ENCODE measurements around the gene SLC22A7. TPM values are rescaled to one million over a fixed set of nuclear protein-coding genes. Genes with fewer than 3 reads are reported as not detected.

SLC22A7 gene, protein sequence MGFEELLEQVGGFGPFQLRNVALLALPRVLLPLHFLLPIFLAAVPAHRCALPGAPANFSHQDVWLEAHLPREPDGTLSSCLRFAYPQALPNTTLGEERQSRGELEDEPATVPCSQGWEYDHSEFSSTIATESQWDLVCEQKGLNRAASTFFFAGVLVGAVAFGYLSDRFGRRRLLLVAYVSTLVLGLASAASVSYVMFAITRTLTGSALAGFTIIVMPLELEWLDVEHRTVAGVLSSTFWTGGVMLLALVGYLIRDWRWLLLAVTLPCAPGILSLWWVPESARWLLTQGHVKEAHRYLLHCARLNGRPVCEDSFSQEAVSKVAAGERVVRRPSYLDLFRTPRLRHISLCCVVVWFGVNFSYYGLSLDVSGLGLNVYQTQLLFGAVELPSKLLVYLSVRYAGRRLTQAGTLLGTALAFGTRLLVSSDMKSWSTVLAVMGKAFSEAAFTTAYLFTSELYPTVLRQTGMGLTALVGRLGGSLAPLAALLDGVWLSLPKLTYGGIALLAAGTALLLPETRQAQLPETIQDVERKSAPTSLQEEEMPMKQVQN
- polyA plus RNA-seq, result not detected in 3 replicates
- polyA plus RNA-seq (2011; ENCODE audit: low read depth), result not detected
- polyA plus RNA-seq (2011; cell fraction: cytosol; rRNA removed), result not detected in 2 replicates
- polyA plus RNA-seq (2011; cell fraction: nucleus; rRNA removed), result not detected in 2 replicates
- polyA plus RNA-seq (2012; ENCODE audit: low replicate concordance), result not detected in 2 replicates
- not detected in 3 replicates for polyA minus RNA-seq
- polyA minus RNA-seq (2011; cell fraction: cytosol; rRNA and poly(A)+ RNA removed), result not detected
- polyA minus RNA-seq (2011; cell fraction: nucleus; rRNA and poly(A)+ RNA removed), result not detected in 2 replicates

GRCh38 chr6:43297644-43298564 lies at the start of gene SLC22A7:
TSS of gene SLC22A7 (plus strand) at chr6:43298260. CDS start at chr6:43298359, 99 bp downstream.
- Histone ChIP-seq H3K27ac (ENCODE audit: control insufficient read depth, insufficient read depth, low read length) (no peak within 1 kb of the TSS), H3K36me3 (ENCODE audit: control insufficient read depth in 2 of 2, extremely low read depth in 1 of 2, insufficient read depth in 2 of 2, low read length in 2 of 2) (no peaks in the 10 kb centered on the region), H3K4me3 (ENCODE audit: control insufficient read depth in 2 of 3, extremely low read depth in 1 of 3, insufficient read depth in 2 of 3, low read depth in 1 of 3, low read length in 3 of 3) (no peak within 1 kb of the TSS), H3K9ac (ENCODE audit: control insufficient read depth, extremely low read depth, insufficient read depth, low read length) (no peak within 1 kb of the TSS), H3K9me3 (ENCODE audit: control insufficient read depth, low read depth, low read length) (no peaks in the 10 kb centered on the region), H3K27me3 (ENCODE audit: control insufficient read depth, extremely low read depth, insufficient read depth, low read length) (peaks cover 41% of the 10 kb centered on the region), H2AFZ (ENCODE audit: control insufficient read depth, low read length) (no peak within 1 kb of the TSS), H3K9me1 (ENCODE audit: control insufficient read depth, extremely low read depth, insufficient read depth, low read length) (no peaks in the 10 kb centered on the region), H3K4me2 (ENCODE audit: control insufficient read depth, extremely low read depth, insufficient read depth, low read depth, low read length) (no peak within 1 kb of the TSS), H4K20me1 (ENCODE audit: control insufficient read depth, extremely low read depth, insufficient read depth, low read length) (no peaks in the 10 kb centered on the region), H3K79me2 (ENCODE audit: control insufficient read depth, insufficient read depth, low read length) (no peaks in the 10 kb centered on the region), H3K4me1 (ENCODE audit: control insufficient read depth, extremely low read depth, insufficient read depth, low read length) (no peaks in the 10 kb centered on the region)
- DNase-seq (ENCODE audit: low read depth, low spot score), result no peak
- no peak for FAIRE-seq
- dilution Hi-C loops (cut with MboI; ENCODE audit: extremely low pct_ligation_motif_present, low sequenced_read_pairs), result no loop called here
- TF ChIP-seq CTCF (optimal IDR thresholded peaks at IDR 0.05 in 1 of 3, IDR thresholded peaks at IDR 0.05 in 1 of 3, conservative IDR thresholded peaks at IDR 0.05 in 1 of 3; ENCODE audit: extremely low read depth in 1 of 3, insufficient read depth in 2 of 3, low read length in 3 of 3) (no peak), EZH2 (IDR thresholded peaks at IDR 0.05; ENCODE audit: low read length) (no peak)

DNA sequence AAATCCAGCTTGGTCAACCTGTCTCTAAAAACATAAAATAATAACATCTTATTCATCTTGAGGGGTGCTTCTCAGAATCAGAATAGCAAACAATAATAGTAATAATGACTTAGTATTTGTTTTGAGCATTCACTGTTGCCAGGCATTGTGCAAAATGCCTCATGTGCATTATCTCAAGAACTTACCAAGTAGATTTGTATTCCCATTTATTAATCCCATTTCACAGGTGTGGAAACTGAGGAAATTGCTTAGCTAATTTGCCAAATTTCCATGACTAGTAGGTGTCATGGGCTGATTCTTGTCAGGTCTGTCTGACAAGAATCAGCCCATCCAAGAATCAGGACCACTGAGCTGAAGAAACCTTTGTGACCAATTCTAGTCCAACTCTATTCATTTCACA lies 49.3 kb upstream of the SLC22A7 start:
- TF ChIP-seq CTCF (optimal IDR thresholded peaks at IDR 0.05 in 1 of 3, IDR thresholded peaks at IDR 0.05 in 1 of 3, conservative IDR thresholded peaks at IDR 0.05 in 1 of 3; ENCODE audit: extremely low read depth in 1 of 3, insufficient read depth in 2 of 3, low read length in 3 of 3) (no peak), EZH2 (IDR thresholded peaks at IDR 0.05; ENCODE audit: low read length) (no peak)
- H3K79me2 ChIP-seq (ENCODE audit: control insufficient read depth, insufficient read depth, low read length), result no peaks in the 10 kb centered on the region
- no peak for DNase-seq (ENCODE audit: low read depth, low spot score)
- H3K27me3 ChIP-seq (ENCODE audit: control insufficient read depth, extremely low read depth, insufficient read depth, low read length), result peaks cover 73% of the 10 kb centered on the region
- H3K4me2 ChIP-seq (ENCODE audit: control insufficient read depth, extremely low read depth, insufficient read depth, low read depth, low read length), result no peak overlapping the region
- H3K27ac ChIP-seq (ENCODE audit: control insufficient read depth, insufficient read depth, low read length), result no peak overlapping the region
- H4K20me1 ChIP-seq (ENCODE audit: control insufficient read depth, extremely low read depth, insufficient read depth, low read length), result no peaks in the 10 kb centered on the region
- no peaks in the 10 kb centered on the region for H3K9me1 ChIP-seq (ENCODE audit: control insufficient read depth, extremely low read depth, insufficient read depth, low read length)
- no peaks in the 10 kb centered on the region for H3K9me3 ChIP-seq (ENCODE audit: control insufficient read depth, low read depth, low read length)
- no peak overlapping the region for H3K9ac ChIP-seq (ENCODE audit: control insufficient read depth, extremely low read depth, insufficient read depth, low read length)
- dilution Hi-C loops (cut with MboI; ENCODE audit: extremely low pct_ligation_motif_present, low sequenced_read_pairs), result no loop called here
- H3K36me3 ChIP-seq (ENCODE audit: control insufficient read depth in 2 of 2, extremely low read depth in 1 of 2, insufficient read depth in 2 of 2, low read length in 2 of 2), result no peaks in the 10 kb centered on the region
- no peak overlapping the region for H2AFZ ChIP-seq (ENCODE audit: control insufficient read depth, low read length)
- no peak overlapping the region for H3K4me3 ChIP-seq (ENCODE audit: control insufficient read depth in 2 of 3, extremely low read depth in 1 of 3, insufficient read depth in 2 of 3, low read depth in 1 of 3, low read length in 3 of 3)
- no peak for FAIRE-seq
- H3K4me1 ChIP-seq (ENCODE audit: control insufficient read depth, extremely low read depth, insufficient read depth, low read length), result no peaks in the 10 kb centered on the region
